Lower leg skin (tissue), 3 donors: ENCODE measurements around the gene LRRC46.

Experiments
- CTCF ChIP-seq, 3 donors: fragments of 450-650 bp; IDR thresholded peaks; one replicate each; pipeline ENCODE4 v1.5.1; 2016; ENCODE audit warnings: antibody characterized with exemption in 3 of 3, mild to moderate bottlenecking in 3 of 3, moderate library complexity in 2 of 3
- POLR2A ChIP-seq, 2 donors: fragments of 450-650 bp; IDR thresholded peaks; one replicate each; pipeline ENCODE4 v1.6.1; 2016 to 2017; ENCODE audit warnings: antibody characterized with exemption in 2 of 2, mild to moderate bottlenecking in 1 of 2, moderate library complexity in 1 of 2

- no peak for TF ChIP-seq CTCF (IDR thresholded peaks at IDR 0.05)
- TF ChIP-seq POLR2A (IDR thresholded peaks at IDR 0.05), result no peak
Measured at GRCh38 chr17:47882247-47882646, 50.8 kb downstream of the LRRC46 start.
